NB4 (cell line): ENCODE measurements around the gene ANKRD24.

ENCODE experiments used
- CTCF ChIP-seq: IDR thresholded peaks from one replicate; pipeline ENCODE4 v1.5.1; 2012; ENCODE audit warnings: low read depth, low read length
- POLR2A ChIP-seq: IDR thresholded peaks from 2 replicates; pipeline ENCODE4 v1.6.1; 2011; ENCODE audit warnings: mild to moderate bottlenecking; ENCODE audit not compliant: insufficient read length; ENCODE audit errors: extremely low read depth

- no peak for TF ChIP-seq CTCF
- no peak for TF ChIP-seq POLR2A
These were observed 14.7 kb downstream of the ANKRD24 start for GRCh38 chr19:4197228-4197624.
